PC-9 (cell line): ENCODE data around the gene MCM6. TPM values are rescaled to one million over a fixed set of nuclear protein-coding genes. Genes with fewer than 3 reads are reported as not detected.

Experiments used
- BruUV-seq: library from RNA; stranded (reverse); fragments of 400-500 nt; replicated peaks from 2 replicates; lab custom pipeline; 2021; lab: Mats Ljungman, UMichigan
- CTCF ChIA-PET: fragments of 300-600 bp; sonication (Branson Sonifier 250); formaldehyde crosslinking; loops from one replicate; lab custom pipeline; 2022; ENCODE audit warnings: antibody characterized with exemption; lab: Charles Lee
- POLR2A ChIA-PET: fragments of 300-600 bp; sonication (Branson Sonifier 250); formaldehyde crosslinking; loops from one replicate; lab custom pipeline; 2022; ENCODE audit warnings: antibody characterized with exemption; ENCODE audit not compliant: unreplicated experiment; lab: Charles Lee
- DNase-seq, 2 experiments: peaks; one replicate each; pipeline versions ENCODE4 v3.0.0 to v3.0.0-alpha.2; 2015 to 2022; ENCODE audit warnings: mixed read lengths in 1 of 2
- H2AFZ ChIP-seq: fragments of 200-600 bp; sonication (generic); 2 replicates; pipeline ENCODE4 v1.8.1; 2017; ENCODE audit warnings: antibody characterized with exemption
- H3F3A ChIP-seq: fragments of 200-600 bp; sonication (generic); 2 replicates; pipeline ENCODE4 v1.8.1; 2017; ENCODE audit warnings: antibody characterized with exemption, mild to moderate bottlenecking, low read depth; ENCODE audit not compliant: insufficient read depth
- H3K27ac ChIP-seq: fragments of 200-600 bp; sonication (generic); 2 replicates; pipeline ENCODE4 v1.6.1; 2016; ENCODE audit warnings: mixed run types
- H3K27me3 ChIP-seq: fragments of 200-600 bp; sonication (generic); 2 replicates; pipeline ENCODE4 v1.6.1; 2016; ENCODE audit warnings: low read depth, mixed run types; ENCODE audit not compliant: insufficient read depth
- H3K36me3 ChIP-seq: fragments of 200-600 bp; sonication (generic); 2 replicates; pipeline ENCODE4 v1.6.1; 2016; ENCODE audit warnings: low read depth, mixed run types
- H3K4me1 ChIP-seq: fragments of 200-600 bp; sonication (generic); replicated peaks from 2 replicates; pipeline ENCODE4 v1.6.1; 2016; ENCODE audit warnings: mixed run types; ENCODE audit not compliant: insufficient read depth
- H3K4me2 ChIP-seq: fragments of 200-600 bp; sonication (generic); 2 replicates; pipeline ENCODE4 v1.6.1; 2017; ENCODE audit warnings: mixed run types
- H3K4me3 ChIP-seq: fragments of 200-600 bp; sonication (generic); 2 replicates; pipeline ENCODE4 v1.6.1; 2016; ENCODE audit warnings: mixed run types
- H3K79me2 ChIP-seq: fragments of 200-600 bp; sonication (generic); 2 replicates; pipeline ENCODE4 v1.6.1; 2017; ENCODE audit warnings: low read depth, mixed run types
- H3K9me2 ChIP-seq: fragments of 200-600 bp; sonication (generic); 2 replicates; pipeline ENCODE4 v1.8.1; 2017; ENCODE audit warnings: mild to moderate bottlenecking; ENCODE audit not compliant: insufficient read depth
- H3K9me3 ChIP-seq: fragments of 200-600 bp; sonication (generic); 2 replicates; pipeline ENCODE4 v1.8.1; 2016; ENCODE audit warnings: low read depth; ENCODE audit not compliant: insufficient read depth
- H4K20me1 ChIP-seq: fragments of 200-600 bp; sonication (generic); 2 replicates; pipeline ENCODE4 v1.8.1; 2017; ENCODE audit not compliant: insufficient read depth
- EZH2 ChIP-seq: fragments of 200-600 bp; sonication (generic); IDR thresholded peaks from 2 replicates; pipeline ENCODE4 v1.8.0; 2017; ENCODE audit warnings: antibody characterized with exemption, low read depth
- intact Hi-C: fragments of 100-400 bp; cut with micrococcal nuclease; formaldehyde crosslinking; loops from one replicate; pipeline ENCODE4 v1.10.0; 2022; ENCODE audit not compliant: unreplicated experiment
- total RNA-seq: library from RNA; stranded (reverse); gene quantifications from 2 replicates; pipeline ENCODE4 v1.2.3, GENCODE V29; 2021
- TF ChIP-seq, protein P1 (sequence below): fragments of 200-600 bp; sonication (generic); conservative IDR thresholded peaks from 2 replicates; pipeline ENCODE4 v1.6.1; 2017; ENCODE audit warnings: mixed run types, antibody characterized with exemption, mild to moderate bottlenecking, moderate library complexity

MCM6 gene
- total RNA-seq, 1 experiment from 2014 or later, result 33.1 TPM

DNA sequence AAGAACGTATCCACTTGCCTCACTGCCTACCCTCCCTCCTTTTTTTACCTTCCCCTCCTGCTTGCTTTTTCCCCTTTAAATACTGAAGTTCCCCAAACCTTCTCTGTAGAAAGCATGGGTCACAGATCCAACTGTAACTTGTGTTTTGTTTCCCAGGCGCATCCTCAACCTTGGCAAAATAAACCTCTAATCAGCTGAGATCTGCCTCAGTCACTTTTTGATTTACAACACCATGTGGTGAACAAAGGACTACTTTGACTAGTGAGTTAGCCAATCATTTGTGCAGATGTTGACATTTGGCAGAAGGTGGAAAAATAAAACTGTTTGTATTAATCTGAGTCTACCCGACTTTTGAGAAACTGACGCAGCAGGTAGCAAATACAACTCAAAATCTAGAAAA lies 23.3 kb upstream of the MCM6 start:
- BruUV-seq, result no TSS peak
- no peak overlapping the region for H3K27ac ChIP-seq
- TF ChIP-seq, protein P1, sequence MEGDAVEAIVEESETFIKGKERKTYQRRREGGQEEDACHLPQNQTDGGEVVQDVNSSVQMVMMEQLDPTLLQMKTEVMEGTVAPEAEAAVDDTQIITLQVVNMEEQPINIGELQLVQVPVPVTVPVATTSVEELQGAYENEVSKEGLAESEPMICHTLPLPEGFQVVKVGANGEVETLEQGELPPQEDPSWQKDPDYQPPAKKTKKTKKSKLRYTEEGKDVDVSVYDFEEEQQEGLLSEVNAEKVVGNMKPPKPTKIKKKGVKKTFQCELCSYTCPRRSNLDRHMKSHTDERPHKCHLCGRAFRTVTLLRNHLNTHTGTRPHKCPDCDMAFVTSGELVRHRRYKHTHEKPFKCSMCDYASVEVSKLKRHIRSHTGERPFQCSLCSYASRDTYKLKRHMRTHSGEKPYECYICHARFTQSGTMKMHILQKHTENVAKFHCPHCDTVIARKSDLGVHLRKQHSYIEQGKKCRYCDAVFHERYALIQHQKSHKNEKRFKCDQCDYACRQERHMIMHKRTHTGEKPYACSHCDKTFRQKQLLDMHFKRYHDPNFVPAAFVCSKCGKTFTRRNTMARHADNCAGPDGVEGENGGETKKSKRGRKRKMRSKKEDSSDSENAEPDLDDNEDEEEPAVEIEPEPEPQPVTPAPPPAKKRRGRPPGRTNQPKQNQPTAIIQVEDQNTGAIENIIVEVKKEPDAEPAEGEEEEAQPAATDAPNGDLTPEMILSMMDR, result no peak
- no peak for TF ChIP-seq EZH2
- H3K27me3 ChIP-seq, result no peaks in the 10 kb centered on the region
- no peaks in the 10 kb centered on the region for H3K9me2 ChIP-seq
- ChIA-PET CTCF (no interaction called here), POLR2A (no interaction called here)
- H3K4me2 ChIP-seq, result no peak overlapping the region
- no peaks in the 10 kb centered on the region for H4K20me1 ChIP-seq
- intact Hi-C loops, result no loop called here
- no peak overlapping the region for H2AFZ ChIP-seq
- no peaks in the 10 kb centered on the region for H3K4me1 ChIP-seq
- no peaks in the 10 kb centered on the region for H3K79me2 ChIP-seq
- no peaks in the 10 kb centered on the region for H3K36me3 ChIP-seq
- H3F3A ChIP-seq, result no peaks in the 10 kb centered on the region
- no peak overlapping the region for H3K4me3 ChIP-seq
- H3K9me3 ChIP-seq, result no peaks in the 10 kb centered on the region
- DNase-seq, result no peak

DNA sequence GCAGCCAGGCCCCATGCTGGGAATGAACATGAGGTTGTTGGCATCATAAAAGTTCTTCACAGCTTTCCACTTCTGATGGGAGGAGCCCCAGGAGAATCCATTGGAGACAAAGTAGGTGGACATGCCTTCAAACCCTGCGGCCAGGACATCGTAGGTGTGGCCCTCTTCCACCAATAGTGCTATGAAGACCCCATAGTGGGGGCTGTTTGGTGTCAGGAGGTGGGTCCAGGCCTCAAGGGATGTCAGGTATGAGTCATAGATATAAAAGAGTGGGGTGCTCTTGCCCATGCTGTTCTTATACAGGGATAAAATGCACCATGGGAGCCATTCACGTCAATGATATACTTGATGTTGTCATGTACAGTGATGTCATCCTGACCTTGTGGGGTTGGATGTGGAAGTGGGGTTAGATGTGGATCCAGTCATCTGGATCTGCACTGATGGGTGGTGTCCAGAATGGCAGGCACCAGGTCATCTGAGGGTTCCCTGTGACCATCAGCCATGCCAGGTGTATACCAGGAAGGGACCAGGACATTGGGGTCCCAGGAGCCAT lies 22.1 kb upstream of the MCM6 start:
- no peak overlapping the region for H3K27ac ChIP-seq
- BruUV-seq, result no TSS peak
- intact Hi-C loops, result no loop called here
- no peaks in the 10 kb centered on the region for H3K9me3 ChIP-seq
- no peak overlapping the region for H3K4me2 ChIP-seq
- TF ChIP-seq, protein P1, result no peak
- no peak for TF ChIP-seq EZH2
- no peak overlapping the region for H2AFZ ChIP-seq
- H4K20me1 ChIP-seq, result no peaks in the 10 kb centered on the region
- ChIA-PET CTCF (no interaction called here), POLR2A (no interaction called here)
- no peaks in the 10 kb centered on the region for H3K27me3 ChIP-seq
- no peak for DNase-seq
- H3K79me2 ChIP-seq, result no peaks in the 10 kb centered on the region
- no peak overlapping the region for H3K4me3 ChIP-seq
- no peaks in the 10 kb centered on the region for H3K36me3 ChIP-seq
- no peaks in the 10 kb centered on the region for H3K4me1 ChIP-seq
- H3K9me2 ChIP-seq, result no peaks in the 10 kb centered on the region
- H3F3A ChIP-seq, result no peaks in the 10 kb centered on the region

DNA sequence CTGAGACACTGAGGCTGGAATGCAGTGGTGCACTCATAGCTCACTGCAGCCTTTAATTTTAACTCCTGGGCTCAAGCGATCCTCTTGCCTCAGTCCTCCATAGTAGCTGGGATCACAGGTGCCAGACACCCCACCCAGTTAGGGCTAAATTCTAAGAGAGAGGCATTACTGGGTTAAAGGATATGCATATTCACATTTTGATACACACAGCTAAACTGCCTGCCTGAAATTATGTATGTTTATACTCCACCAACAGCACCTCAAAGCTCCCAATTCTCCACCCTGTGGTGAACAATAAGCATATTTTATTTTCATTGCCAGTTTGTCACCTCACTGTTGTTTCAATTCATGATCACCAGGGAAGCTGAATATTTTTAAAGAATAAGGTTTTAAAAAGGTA lies 18.7 kb upstream of the MCM6 start:
- POLR2A ChIA-PET, result no interaction called here
- no TSS peak for BruUV-seq
- Histone ChIP-seq H3K36me3 (no peaks in the 10 kb centered on the region), H3K79me2 (no peaks in the 10 kb centered on the region), H3K4me3 (no peak overlapping the region), H3K4me1 (no peaks in the 10 kb centered on the region), H3F3A (no peaks in the 10 kb centered on the region), H3K9me3 (no peaks in the 10 kb centered on the region), H3K27ac (no peak overlapping the region), H3K4me2 (no peak overlapping the region), H4K20me1 (no peaks in the 10 kb centered on the region), H3K27me3 (no peaks in the 10 kb centered on the region), H2AFZ (no peak overlapping the region), H3K9me2 (no peaks in the 10 kb centered on the region)
- TF ChIP-seq EZH2, result no peak
- TF ChIP-seq, protein P1, result no peak
- DNase-seq, result no peak
- intact Hi-C loops, result no loop called here
- CTCF ChIA-PET, result no interaction called here
